H1 (cell line): ENCODE data around the gene PATL2. TPM values are rescaled to one million over a fixed set of nuclear protein-coding genes. Genes with fewer than 3 reads are reported as not detected.

Experiments used
- CBX5 ChIP-seq: fragments of 300-800, 300-1000 bp; sonication (generic); IDR thresholded peaks from 2 replicates; pipeline ENCODE4 v1.7.1; 2016; ENCODE audit warnings: antibody characterized with exemption, low read length, low read depth
- CHD2 ChIP-seq: IDR thresholded peaks from 2 replicates; pipeline ENCODE4 v1.6.1; 2012; ENCODE audit warnings: low read length, improper control_type of control experiment
- GTF2F1 ChIP-seq: IDR thresholded peaks from 2 replicates; pipeline ENCODE4 v1.6.1; 2012; ENCODE audit warnings: low read depth, low read length, improper control_type of control experiment, borderline replicate concordance
- POU5F1 ChIP-seq: IDR thresholded peaks from 2 replicates; pipeline ENCODE4 v1.6.1; 2011; ENCODE audit warnings: low read depth, mild to moderate bottlenecking, low read length, moderate library complexity
- TCF12 ChIP-seq: IDR thresholded peaks from 2 replicates; pipeline ENCODE4 v1.6.1; 2011; ENCODE audit warnings: low read depth, mild to moderate bottlenecking, low read length
- polyA plus RNA-seq, 7 experiments: library from polyadenylated mRNA; depleted of rRNA in 3 of 7; stranded (reverse) in 5 of 7; unstranded in 2 of 7; fragments of >200 nt in 5 of 7; fragments of 200-250 nt in 2 of 7; gene quantifications; 1 replicate in 5 of 7; 2 replicates in 1 of 7; 4 replicates in 1 of 7; pipeline versions ENCODE4 v1.2.1 to v1.2.3, GENCODE V29; 2011 to 2013; ENCODE audit warnings: missing spikeins in 2 of 7, mixed read lengths in 2 of 7
- total RNA-seq: library from RNA; stranded (reverse); fragmentation: NEBNext Ultra II Directional; extraction: Animal tissue kit (Norgen Biotek cat#: 25700); gene quantifications from 2 replicates; pipeline ENCODE4 v1.2.1, GENCODE V29; 2021
- TF ChIP-seq, protein P1 (sequence below): IDR thresholded peaks from 2 replicates; pipeline ENCODE4 v1.6.1; 2011; ENCODE audit warnings: low read depth, mild to moderate bottlenecking, low read length; ENCODE audit not compliant: insufficient read depth

Gene PATL2
- total and polyA plus RNA-seq, 2 of the 8 experiments (the other 6 are each of a cell fraction or from before 2014, with no cell fraction given) = 0.65 to 1.3 TPM

DNA sequence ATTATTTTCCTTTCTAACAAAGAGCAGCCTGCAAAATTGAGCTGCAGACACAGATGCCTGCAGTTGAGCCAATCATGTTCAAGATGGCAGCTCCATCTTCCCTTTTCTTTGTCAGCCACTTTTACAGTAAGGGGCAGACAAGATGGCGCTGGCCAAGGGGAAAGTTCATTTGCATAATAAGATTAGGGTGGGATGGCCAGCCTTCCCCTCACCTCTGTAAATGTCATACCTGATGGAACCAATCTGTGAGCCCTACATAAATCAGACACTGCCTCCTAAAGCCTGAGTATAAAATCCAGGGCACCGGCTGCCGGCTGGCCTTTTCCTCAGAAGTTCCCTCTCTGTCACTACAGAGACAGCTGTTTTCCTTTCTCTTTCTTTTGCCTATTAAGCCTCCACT is 15.8 kb downstream of the PATL2 start (continued):
- TF ChIP-seq TCF12 = no peak
- TF ChIP-seq POU5F1 = no peak
- TF ChIP-seq GTF2F1 = no peak
- TF ChIP-seq CBX5 = no peak
- TF ChIP-seq CHD2 = no peak
- TF ChIP-seq, protein P1, sequence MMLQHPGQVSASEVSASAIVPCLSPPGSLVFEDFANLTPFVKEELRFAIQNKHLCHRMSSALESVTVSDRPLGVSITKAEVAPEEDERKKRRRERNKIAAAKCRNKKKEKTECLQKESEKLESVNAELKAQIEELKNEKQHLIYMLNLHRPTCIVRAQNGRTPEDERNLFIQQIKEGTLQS = no peak
